Measurements from ENCODE around the gene ZNF792.
"Not testable (repeated sequence)": the region's sequence is repeated elsewhere in the genome, so short reads cannot be mapped to it uniquely, and the experiment has no call there.

The ZNF792 gene

DNA sequence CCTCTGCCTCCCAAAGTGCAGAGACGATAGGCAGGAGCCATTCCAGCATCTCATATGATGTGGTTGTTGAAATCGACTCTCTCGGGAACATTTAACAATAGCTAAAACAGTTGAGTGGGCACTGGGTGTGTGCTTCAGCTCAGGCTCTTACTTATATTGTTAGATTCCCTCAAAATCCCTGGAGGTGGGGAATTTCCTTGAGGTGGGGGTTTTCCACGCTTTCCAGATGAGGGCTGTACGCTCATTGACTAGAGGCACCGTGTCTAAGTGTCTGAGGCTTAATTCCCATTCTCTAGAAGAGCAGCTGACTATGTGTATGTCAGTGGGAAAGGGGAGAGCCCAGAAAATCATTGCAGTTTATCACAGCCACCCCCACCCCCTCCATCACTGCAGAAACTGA, 25.3 kb upstream of the ZNF792 start:
- Mint-ChIP-seq H3K4me3 (no peak overlapping the region), H3K9me3 (ENCODE audit: low read depth) (no peaks in the 10 kb centered on the region), H3K4me1 (ENCODE audit: low read depth) (peaks cover 40% of the 10 kb centered on the region), H3K36me3 (no peaks in the 10 kb centered on the region), H3K27me3 (no peaks in the 10 kb centered on the region), H3K27ac (peak overlapping the region; percentile 10)

DNA sequence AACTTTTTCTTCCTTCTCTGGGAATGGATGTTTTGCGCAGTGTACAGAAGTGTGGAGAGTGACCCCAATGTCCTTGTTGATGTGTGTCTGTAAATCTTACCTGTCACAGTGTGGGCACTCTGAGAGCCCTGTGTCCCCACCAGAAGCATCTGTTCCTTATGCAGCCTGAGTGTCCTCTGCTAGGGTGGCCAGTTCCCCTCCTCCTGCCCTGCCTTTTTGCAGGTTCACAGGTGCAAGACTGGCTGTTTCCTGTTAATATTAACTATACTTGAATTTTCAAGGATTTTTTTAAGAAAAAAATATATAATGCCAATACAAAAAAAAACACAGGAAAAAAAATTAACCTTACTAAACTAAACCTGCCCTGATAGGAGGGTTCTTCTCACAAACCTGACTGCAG, 24.1 kb upstream of the ZNF792 start:
- Mint-ChIP-seq H3K36me3 (no peaks in the 10 kb centered on the region), H3K27ac (no peak overlapping the region), H3K4me1 (ENCODE audit: low read depth) (peaks cover 41% of the 10 kb centered on the region), H3K27me3 (no peaks in the 10 kb centered on the region), H3K4me3 (no peak overlapping the region), H3K9me3 (ENCODE audit: low read depth) (no peaks in the 10 kb centered on the region)

- H3K9me3 Mint-ChIP-seq (ENCODE audit: low read depth) = no peaks in the 10 kb centered on the region
- no peaks in the 10 kb centered on the region for H3K36me3 Mint-ChIP-seq
- no peaks in the 10 kb centered on the region for H3K27me3 Mint-ChIP-seq
- peak overlapping the region; percentile 92 for H3K27ac Mint-ChIP-seq
- H3K4me1 Mint-ChIP-seq (ENCODE audit: low read depth) = peaks cover 30% of the 10 kb centered on the region
- peak overlapping the region; percentile 47 for H3K4me3 Mint-ChIP-seq
Observed at GRCh38 chr19:34985249-34986022, 21.4 kb upstream of the ZNF792 start.

GRCh38 chr19:34984287-34984686, 20.3 kb upstream of the ZNF792 start:
- H3K27ac Mint-ChIP-seq = no peak overlapping the region

DNA sequence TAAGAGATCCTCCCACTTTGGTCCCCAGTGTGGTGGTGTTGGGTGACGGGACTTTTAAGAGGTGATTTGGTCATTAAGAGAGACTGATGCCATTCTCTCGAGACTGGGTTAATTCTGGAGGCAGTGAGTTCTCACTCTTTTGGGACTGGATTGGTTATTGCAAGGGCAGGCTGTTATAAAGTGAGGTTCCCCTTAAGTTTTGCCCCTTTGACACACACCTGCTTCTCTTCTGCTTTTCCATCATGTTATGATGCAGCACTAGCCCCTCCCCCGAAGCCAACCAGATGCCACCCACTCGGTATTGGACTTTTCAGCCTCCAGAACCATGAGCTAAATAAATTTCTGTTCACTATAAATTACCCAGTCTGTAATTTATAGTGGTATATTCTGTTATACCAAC, 19.8 kb upstream of the ZNF792 start:
- Mint-ChIP-seq H3K27ac (no peak overlapping the region), H3K36me3 (no peaks in the 10 kb centered on the region), H3K4me1 (ENCODE audit: low read depth) (peaks cover 21% of the 10 kb centered on the region), H3K4me3 (no peak overlapping the region), H3K9me3 (ENCODE audit: low read depth) (no peaks in the 10 kb centered on the region), H3K27me3 (no peaks in the 10 kb centered on the region)

More at GRCh38 chr19:34984287-34984686, 20.3 kb upstream of the ZNF792 start:
- no peaks in the 10 kb centered on the region for H3K36me3 Mint-ChIP-seq
- no peak overlapping the region for H3K4me3 Mint-ChIP-seq
- no peaks in the 10 kb centered on the region for H3K27me3 Mint-ChIP-seq
- H3K4me1 Mint-ChIP-seq (ENCODE audit: low read depth) = peaks cover 26% of the 10 kb centered on the region
- no peaks in the 10 kb centered on the region for H3K9me3 Mint-ChIP-seq (ENCODE audit: low read depth)

DNA sequence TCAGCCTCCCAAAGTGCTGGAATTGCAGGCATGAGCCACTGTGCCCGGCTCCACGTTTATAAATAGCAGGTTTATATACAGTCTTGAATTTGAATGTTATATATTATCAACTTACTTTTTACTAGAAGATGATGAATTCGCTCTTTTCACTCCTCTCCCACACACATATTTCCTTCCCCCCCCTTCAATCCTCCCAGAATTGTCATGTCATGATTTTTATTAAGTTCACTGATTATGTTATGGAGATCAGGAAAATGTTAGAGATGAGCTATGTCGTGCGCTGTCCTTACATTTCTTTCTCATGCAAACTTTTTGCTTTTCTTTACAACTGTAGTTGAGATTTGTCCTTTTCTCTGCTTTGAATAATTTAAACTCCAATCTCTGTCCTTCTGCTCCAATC, 18.2 kb upstream of the ZNF792 start:
- Mint-ChIP-seq H3K4me3 (no peak overlapping the region), H3K4me1 (ENCODE audit: low read depth) (peaks cover 17% of the 10 kb centered on the region), H3K9me3 (ENCODE audit: low read depth) (no peaks in the 10 kb centered on the region), H3K36me3 (no peaks in the 10 kb centered on the region), H3K27me3 (no peaks in the 10 kb centered on the region), H3K27ac (no peak overlapping the region)

DNA sequence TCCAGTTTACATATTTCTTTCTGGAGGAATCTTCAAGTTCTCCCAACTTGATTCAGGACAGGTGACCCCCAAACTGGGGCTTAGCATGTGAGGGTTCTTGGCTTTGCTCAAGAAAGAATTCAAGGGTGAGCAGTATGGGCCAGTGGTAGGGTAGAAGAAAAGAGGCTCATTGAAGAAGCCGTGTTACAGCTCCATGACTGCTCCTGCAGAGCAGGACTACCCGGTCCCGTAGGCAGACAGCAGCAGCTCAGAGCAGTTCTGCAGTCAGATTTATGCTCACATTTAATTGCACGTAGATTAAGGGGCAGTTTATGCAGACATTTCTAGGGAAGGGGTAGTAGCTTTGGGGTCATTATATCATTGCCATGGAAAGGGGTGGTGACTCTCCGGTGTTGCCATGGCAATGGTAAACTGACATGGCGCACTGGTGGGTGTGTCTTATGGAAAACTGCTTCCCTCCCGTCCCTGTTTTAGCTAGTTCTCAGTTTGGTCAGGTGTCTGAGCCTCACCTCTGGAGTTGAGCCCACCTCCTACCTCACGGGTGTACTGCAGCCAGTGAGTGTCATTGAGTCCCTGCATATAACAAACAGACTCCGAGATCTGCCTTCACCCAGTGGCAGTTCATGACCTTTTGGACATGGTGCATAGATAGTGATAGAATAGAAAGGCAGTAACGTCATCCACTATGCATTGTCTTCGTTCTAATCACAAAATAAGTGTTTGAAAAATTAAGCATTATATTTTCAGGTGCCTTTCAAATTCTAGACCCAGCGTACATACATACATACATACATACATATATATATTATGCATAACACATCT, 16.0 kb upstream of the ZNF792 start:
- Mint-ChIP-seq H3K9me3 (ENCODE audit: low read depth) (no peaks in the 10 kb centered on the region), H3K4me1 (ENCODE audit: low read depth) (peaks cover 5% of the 10 kb centered on the region), H3K4me3 (no peak overlapping the region), H3K27ac (no peak overlapping the region), H3K27me3 (no peaks in the 10 kb centered on the region), H3K36me3 (no peaks in the 10 kb centered on the region)

DNA sequence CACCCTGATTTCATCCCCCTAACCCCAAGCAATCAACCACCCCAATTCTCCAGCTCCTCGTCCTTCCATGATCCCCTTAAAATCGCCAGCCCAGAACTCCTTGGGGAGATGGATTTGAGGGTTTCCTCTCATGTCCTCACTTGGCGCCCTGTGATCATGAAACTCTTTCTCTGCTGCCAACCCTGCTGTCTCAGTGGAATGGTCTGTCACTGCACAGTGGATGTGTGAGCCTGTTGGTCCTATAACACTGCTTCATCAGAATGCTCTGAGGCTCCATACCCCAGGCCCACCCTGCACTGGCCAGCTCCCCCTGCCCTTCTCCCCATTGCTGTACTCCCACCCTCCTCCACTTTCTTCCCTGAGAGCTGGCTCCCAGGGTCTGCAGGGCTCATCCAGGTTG, 12.6 kb upstream of the ZNF792 start:
- Mint-ChIP-seq H3K4me3 (no peak overlapping the region), H3K36me3 (no peaks in the 10 kb centered on the region), H3K27ac (no peak overlapping the region), H3K27me3 (no peaks in the 10 kb centered on the region), H3K4me1 (ENCODE audit: low read depth) (peaks cover 23% of the 10 kb centered on the region), H3K9me3 (ENCODE audit: low read depth) (no peaks in the 10 kb centered on the region)

GRCh38 chr19:34975056-34975455, 11.0 kb upstream of the ZNF792 start:
- Mint-ChIP-seq H3K36me3 (no peaks in the 10 kb centered on the region), H3K27ac (no peak overlapping the region), H3K4me3 (no peak overlapping the region), H3K4me1 (ENCODE audit: low read depth) (peaks cover 23% of the 10 kb centered on the region), H3K27me3 (no peaks in the 10 kb centered on the region), H3K9me3 (ENCODE audit: low read depth) (no peaks in the 10 kb centered on the region)

DNA sequence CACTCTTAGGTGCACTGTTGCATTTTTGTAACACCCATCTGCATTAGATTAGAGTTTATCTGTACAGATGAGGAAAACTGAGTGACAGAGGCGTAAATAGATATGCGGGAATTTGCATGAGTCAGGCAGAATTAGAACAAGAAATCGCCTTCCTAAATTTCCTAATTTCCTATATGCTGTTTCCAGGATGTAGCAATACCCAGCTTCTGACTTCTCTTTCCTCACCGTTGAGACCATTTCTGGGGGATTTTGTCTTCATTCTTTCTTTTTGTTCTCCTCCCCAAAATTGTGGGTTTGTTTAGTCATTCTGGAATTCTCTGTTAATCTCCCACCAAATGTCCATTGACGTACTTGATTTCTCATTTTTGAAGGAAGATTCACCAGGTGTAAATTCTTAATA, 10.6 kb upstream of the ZNF792 start:
- H3K4me3 Mint-ChIP-seq = no peak overlapping the region
- H3K36me3 Mint-ChIP-seq = no peaks in the 10 kb centered on the region
- H3K27ac Mint-ChIP-seq = no peak overlapping the region
- H3K27me3 Mint-ChIP-seq = no peaks in the 10 kb centered on the region
- no peaks in the 10 kb centered on the region for H3K9me3 Mint-ChIP-seq (ENCODE audit: low read depth)
- peaks cover 23% of the 10 kb centered on the region for H3K4me1 Mint-ChIP-seq (ENCODE audit: low read depth)

DNA sequence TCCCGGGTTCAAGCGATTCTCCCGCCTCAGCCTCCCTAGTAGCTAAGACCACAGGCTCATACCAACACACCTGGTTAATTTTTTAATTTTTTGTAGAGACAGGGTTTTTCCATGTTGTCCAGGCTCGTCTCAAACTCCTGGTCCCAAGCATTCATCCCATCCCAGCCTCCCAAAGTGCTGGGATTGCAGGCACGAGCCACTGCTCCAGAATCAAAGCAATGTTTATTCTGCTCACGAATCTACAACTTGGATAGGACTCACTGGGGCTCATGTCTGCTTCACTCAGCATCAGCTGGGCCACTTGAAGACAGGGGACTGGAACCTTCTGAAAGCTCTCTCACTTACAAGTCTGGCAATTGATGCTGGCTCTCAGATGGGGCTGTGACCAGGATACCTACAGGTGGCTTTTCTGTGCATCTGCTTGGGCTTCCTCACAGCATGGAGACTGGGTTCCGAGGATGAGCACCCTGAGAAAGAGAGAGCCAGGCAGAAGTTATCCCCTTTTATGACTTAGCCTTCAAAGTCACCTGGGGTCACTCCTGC, 8.2 kb upstream of the ZNF792 start:
- Mint-ChIP-seq H3K27me3 (no peaks in the 10 kb centered on the region), H3K36me3 (no peaks in the 10 kb centered on the region), H3K27ac (no peak overlapping the region), H3K9me3 (ENCODE audit: low read depth) (peaks cover 12% of the 10 kb centered on the region), H3K4me3 (no peak overlapping the region), H3K4me1 (ENCODE audit: low read depth) (peaks cover 23% of the 10 kb centered on the region)

- Mint-ChIP-seq H3K9me3 (ENCODE audit: low read depth) (peaks cover 12% of the 10 kb centered on the region), H3K4me1 (ENCODE audit: low read depth) (peaks cover 23% of the 10 kb centered on the region)
- H3K27me3 Mint-ChIP-seq, H3K4me3 Mint-ChIP-seq, H3K27ac Mint-ChIP-seq, H3K36me3 Mint-ChIP-seq: not testable (repeated sequence)
Observed at GRCh38 chr19:34970185-34970780, 6.3 kb upstream of the ZNF792 start.

DNA sequence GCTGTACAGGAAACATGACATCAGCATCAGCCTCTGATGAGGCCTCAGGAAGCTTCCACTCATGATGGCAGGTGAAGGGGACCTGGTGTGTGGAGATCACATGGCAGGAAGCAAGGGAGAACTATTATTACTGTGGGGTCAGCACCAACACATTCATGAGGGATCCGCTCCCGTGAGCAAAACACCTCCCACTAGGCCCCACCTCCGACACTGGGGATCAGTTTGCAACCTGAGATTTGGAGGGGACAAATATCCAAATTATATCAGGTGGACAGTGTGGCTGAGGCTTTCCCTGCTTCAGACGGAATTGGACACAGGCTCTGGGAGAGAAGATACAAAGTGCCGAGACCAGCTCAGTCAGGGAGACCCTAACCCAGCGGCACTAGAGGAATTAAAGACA, 5.7 kb upstream of the ZNF792 start:
- Mint-ChIP-seq H3K4me1 (ENCODE audit: low read depth) (peaks cover 17% of the 10 kb centered on the region), H3K27ac (no peak overlapping the region), H3K4me3 (no peak overlapping the region), H3K9me3 (ENCODE audit: low read depth) (peaks cover 12% of the 10 kb centered on the region), H3K27me3 (no peaks in the 10 kb centered on the region), H3K36me3 (no peaks in the 10 kb centered on the region)

DNA sequence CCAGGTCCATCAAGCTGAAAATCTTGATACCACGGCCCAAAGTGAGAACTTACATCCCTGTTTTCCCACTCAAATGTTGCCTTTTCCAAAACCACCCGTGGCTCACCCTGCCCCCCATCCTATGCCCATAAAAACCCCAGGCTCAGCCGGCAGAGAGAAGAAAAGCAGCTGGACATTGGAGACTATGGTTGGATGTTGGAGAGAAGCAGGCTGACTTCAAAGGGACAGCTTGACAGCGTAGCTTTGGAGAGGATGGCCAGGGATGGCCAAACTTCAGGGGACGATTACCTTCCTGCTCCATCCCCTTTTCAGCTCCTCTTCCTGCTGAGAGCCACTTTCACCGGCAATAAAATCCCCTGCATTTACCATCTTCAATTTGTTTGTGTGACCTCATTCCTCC, 3.5 kb upstream of the ZNF792 start:
- H3K36me3 Mint-ChIP-seq = peaks cover 5% of the 10 kb centered on the region
- H3K27ac Mint-ChIP-seq = no peak overlapping the region
- no peak overlapping the region for H3K4me3 Mint-ChIP-seq
- peaks cover 8% of the 10 kb centered on the region for H3K4me1 Mint-ChIP-seq (ENCODE audit: low read depth)
- H3K9me3 Mint-ChIP-seq (ENCODE audit: low read depth) = peaks cover 16% of the 10 kb centered on the region
- no peaks in the 10 kb centered on the region for H3K27me3 Mint-ChIP-seq

- H3K27ac Mint-ChIP-seq, H3K27me3 Mint-ChIP-seq: not testable (repeated sequence)
- Mint-ChIP-seq H3K36me3 (peaks cover 19% of the 10 kb centered on the region), H3K9me3 (ENCODE audit: low read depth) (peaks cover 20% of the 10 kb centered on the region), H3K4me3 (peak overlapping the region; percentile 78), H3K4me1 (ENCODE audit: low read depth) (peaks cover 25% of the 10 kb centered on the region)
Observed at GRCh38 chr19:34965505-34965904, 1.5 kb upstream of the ZNF792 start.

Measured in activated naive CD8-positive, alpha-beta T cell (primary cell).